Hepatocyte (in vitro differentiated cells): ENCODE results near the gene LRRK1. TPM values are rescaled to one million over a fixed set of nuclear protein-coding genes. Genes with fewer than 3 reads are reported as not detected.

Source experiments
- DNase-seq: peaks from one replicate; pipeline ENCODE4 v3.0.0-alpha.2; 2016; ENCODE audit warnings: low spot score
- H2AFZ ChIP-seq: fragments of 200-600 bp; sonication (generic); 2 replicates; pipeline ENCODE4 v1.6.0; 2016; ENCODE audit warnings: antibody characterized with exemption, mild to moderate bottlenecking
- H3K27ac ChIP-seq: fragments of 200-600 bp; sonication (generic); 2 replicates; pipeline ENCODE4 v1.5.1; 2016; ENCODE audit warnings: mild to moderate bottlenecking
- H3K27me3 ChIP-seq: fragments of 200-600 bp; sonication (generic); 2 replicates; pipeline ENCODE4 v1.6.1; 2016
- H3K36me3 ChIP-seq: fragments of 200-600 bp; sonication (generic); replicated peaks from 2 replicates; pipeline ENCODE4 v1.5.1; 2016; ENCODE audit warnings: low read depth; ENCODE audit not compliant: insufficient read depth
- H3K4me1 ChIP-seq: fragments of 200-600 bp; sonication (generic); 2 replicates; pipeline ENCODE4 v1.5.1; 2016; ENCODE audit warnings: mild to moderate bottlenecking, moderate library complexity; ENCODE audit not compliant: insufficient read depth
- H3K4me2 ChIP-seq: fragments of 200-600 bp; sonication (generic); 2 replicates; pipeline ENCODE4 v1.6.0; 2016
- H3K4me3 ChIP-seq: fragments of 200-600 bp; sonication (generic); 2 replicates; pipeline ENCODE4 v1.5.1; 2016; ENCODE audit warnings: mild to moderate bottlenecking
- H3K79me2 ChIP-seq: fragments of 200-600 bp; sonication (generic); 2 replicates; pipeline ENCODE4 v1.6.0; 2017; ENCODE audit warnings: mild to moderate bottlenecking
- H3K9me2 ChIP-seq: fragments of 200-600 bp; sonication (generic); replicated peaks from 2 replicates; pipeline ENCODE4 v1.6.0; 2017; ENCODE audit warnings: mild to moderate bottlenecking; ENCODE audit not compliant: insufficient read depth
- H3K9me3 ChIP-seq: fragments of 200-600 bp; sonication (generic); 2 replicates; pipeline ENCODE4 v1.5.1; 2016; ENCODE audit warnings: low read depth, mild to moderate bottlenecking
- H4K20me1 ChIP-seq: fragments of 200-600 bp; sonication (generic); 2 replicates; pipeline ENCODE4 v1.6.0; 2016; ENCODE audit warnings: mild to moderate bottlenecking; ENCODE audit not compliant: insufficient read depth, poor library complexity, severe bottlenecking
- EZH2 ChIP-seq: fragments of 200-600 bp; sonication (generic); IDR thresholded peaks from 2 replicates; pipeline ENCODE4 v1.6.1; 2016; ENCODE audit warnings: antibody characterized with exemption, mild to moderate bottlenecking, borderline replicate concordance
- EZH2phosphoT487 ChIP-seq: fragments of 200-600 bp; sonication (generic); IDR thresholded peaks from one replicate; pipeline ENCODE4 v1.6.1; 2018; ENCODE audit warnings: antibody characterized with exemption, mild to moderate bottlenecking, low read depth, moderate library complexity; ENCODE audit not compliant: unreplicated experiment, severe bottlenecking
- WGBS: methylation state at CpG from one replicate; pipeline ENCODE4 v1.1.6; 2016; ENCODE audit warnings: low lambda C conversion rate; ENCODE audit errors: missing lambda C conversion rate; 5-methylcytosine and 5-hydroxymethylcytosine counted together
- polyA plus RNA-seq: library from polyadenylated mRNA; unstranded; fragments of >200 nt; fragmentation: Nextera tagmentation; extraction: Ambion mirVana; gene quantifications from 2 replicates; pipeline ENCODE4 v1.2.1, GENCODE V29; 2016
- total RNA-seq: library from RNA; depleted of rRNA; stranded (reverse); fragments of >200 nt; gene quantifications from 2 replicates; pipeline ENCODE4 v1.2.3, GENCODE V29; 2014
- TF ChIP-seq, protein P1 (sequence below): fragments of 200-600 bp; sonication (generic); IDR thresholded peaks from 2 replicates; pipeline ENCODE4 v1.5.1; 2016; ENCODE audit warnings: antibody characterized with exemption, mild to moderate bottlenecking; ENCODE audit not compliant: poor library complexity

LRRK1 gene
- total and polyA plus RNA-seq, 2 experiments from 2014 or later, result 2.1 TPM

DNA sequence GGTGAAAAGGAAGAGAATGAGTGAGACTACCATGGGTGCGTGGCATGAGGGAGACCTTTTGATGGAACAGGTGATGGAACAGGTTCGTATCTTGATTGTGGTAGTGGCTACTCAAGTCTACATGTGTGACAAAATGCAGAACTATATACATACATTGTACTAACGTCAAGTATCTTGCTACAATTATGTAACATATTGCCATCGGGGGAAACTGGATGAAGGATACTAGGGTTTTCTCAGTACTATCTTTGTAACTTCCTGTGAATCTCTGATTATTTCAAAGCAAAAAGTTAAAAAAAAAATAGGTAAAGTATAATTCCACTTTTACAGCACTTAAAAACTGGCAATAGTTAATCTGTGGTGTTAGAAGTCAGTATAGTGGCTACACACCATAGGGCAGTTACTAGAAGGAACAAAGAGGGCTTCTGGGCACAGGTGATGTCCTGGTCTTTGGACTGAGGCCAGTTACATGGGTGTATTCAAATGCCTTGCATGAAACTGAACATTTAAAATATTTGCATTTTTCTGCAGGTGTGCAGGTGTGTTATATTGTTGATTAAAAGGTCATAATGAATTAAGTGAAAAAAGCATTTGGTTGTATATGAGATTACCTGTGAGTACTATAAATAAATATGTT lies 61.4 kb downstream of the LRRK1 start:
- Histone ChIP-seq H2AFZ (no peak overlapping the region), H3K79me2 (no peaks in the 10 kb centered on the region), H4K20me1 (no peaks in the 10 kb centered on the region), H3K4me2 (no peak overlapping the region), H3K27me3 (peaks cover 19% of the 10 kb centered on the region), H3K9me2 (no peaks in the 10 kb centered on the region), H3K27ac (no peak overlapping the region), H3K4me1 (peaks cover 1% of the 10 kb centered on the region), H3K9me3 (no peaks in the 10 kb centered on the region), H3K4me3 (no peak overlapping the region), H3K36me3 (no peaks in the 10 kb centered on the region)
- TF ChIP-seq, protein P1, sequence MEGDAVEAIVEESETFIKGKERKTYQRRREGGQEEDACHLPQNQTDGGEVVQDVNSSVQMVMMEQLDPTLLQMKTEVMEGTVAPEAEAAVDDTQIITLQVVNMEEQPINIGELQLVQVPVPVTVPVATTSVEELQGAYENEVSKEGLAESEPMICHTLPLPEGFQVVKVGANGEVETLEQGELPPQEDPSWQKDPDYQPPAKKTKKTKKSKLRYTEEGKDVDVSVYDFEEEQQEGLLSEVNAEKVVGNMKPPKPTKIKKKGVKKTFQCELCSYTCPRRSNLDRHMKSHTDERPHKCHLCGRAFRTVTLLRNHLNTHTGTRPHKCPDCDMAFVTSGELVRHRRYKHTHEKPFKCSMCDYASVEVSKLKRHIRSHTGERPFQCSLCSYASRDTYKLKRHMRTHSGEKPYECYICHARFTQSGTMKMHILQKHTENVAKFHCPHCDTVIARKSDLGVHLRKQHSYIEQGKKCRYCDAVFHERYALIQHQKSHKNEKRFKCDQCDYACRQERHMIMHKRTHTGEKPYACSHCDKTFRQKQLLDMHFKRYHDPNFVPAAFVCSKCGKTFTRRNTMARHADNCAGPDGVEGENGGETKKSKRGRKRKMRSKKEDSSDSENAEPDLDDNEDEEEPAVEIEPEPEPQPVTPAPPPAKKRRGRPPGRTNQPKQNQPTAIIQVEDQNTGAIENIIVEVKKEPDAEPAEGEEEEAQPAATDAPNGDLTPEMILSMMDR, result no peak
- no peak for TF ChIP-seq EZH2
- TF ChIP-seq EZH2phosphoT487, result no peak
- no peak for DNase-seq
- 88% methylated on average over 4 of the region's 4 CpGs for WGBS

DNA sequence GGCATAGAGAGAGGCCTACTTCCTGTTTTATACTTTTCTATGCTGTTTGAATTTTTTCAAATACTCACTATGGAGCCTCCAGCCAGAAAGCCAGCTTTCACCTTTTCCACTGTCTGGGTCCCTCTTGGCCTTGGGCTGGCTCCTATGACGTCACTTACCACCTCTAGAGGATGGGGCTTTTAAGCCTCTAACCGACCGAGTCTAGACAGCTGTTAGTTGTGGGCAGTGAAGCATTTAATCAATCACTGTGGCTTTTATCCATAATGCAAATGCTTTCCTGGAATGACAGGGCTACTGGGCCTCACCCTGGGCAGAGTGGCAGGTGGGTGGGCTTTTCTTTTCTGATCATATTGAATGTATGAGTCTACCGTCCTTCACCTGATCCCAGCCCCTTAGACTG lies 61.9 kb downstream of the LRRK1 start:
- Histone ChIP-seq H3K27ac (no peak overlapping the region), H3K9me2 (no peaks in the 10 kb centered on the region), H3K79me2 (no peaks in the 10 kb centered on the region), H3K4me2 (no peak overlapping the region), H3K36me3 (no peaks in the 10 kb centered on the region), H3K9me3 (no peaks in the 10 kb centered on the region), H4K20me1 (no peaks in the 10 kb centered on the region), H3K4me3 (no peak overlapping the region), H3K27me3 (peaks cover 17% of the 10 kb centered on the region), H2AFZ (no peak overlapping the region), H3K4me1 (peaks cover 7% of the 10 kb centered on the region)
- no peak for DNase-seq
- TF ChIP-seq EZH2phosphoT487 (no peak), EZH2 (no peak)
- TF ChIP-seq, protein P1, result no peak
- 68% methylated on average over 4 of the region's 4 CpGs for WGBS

DNA sequence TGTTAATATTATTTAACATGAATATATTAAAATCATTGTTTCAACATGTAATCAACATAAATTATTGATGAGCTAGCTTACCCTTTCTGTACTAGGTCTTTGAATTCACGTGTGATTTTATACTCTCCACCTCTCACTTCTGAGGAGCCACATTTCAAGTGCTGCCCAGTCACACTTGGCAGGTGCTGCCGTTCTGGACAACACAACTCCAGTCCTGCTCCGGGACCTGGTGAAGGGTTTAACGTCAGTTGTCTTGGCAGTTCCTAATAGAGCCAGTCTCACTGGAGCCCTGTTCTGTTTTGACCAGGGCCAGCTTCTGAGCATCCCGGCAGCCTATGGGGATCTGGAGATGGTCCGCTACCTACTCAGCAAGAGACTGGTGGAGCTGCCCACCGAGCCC lies 64.1 kb downstream of the LRRK1 start:
- H3K27ac ChIP-seq, result no peak overlapping the region
- H4K20me1 ChIP-seq, result no peaks in the 10 kb centered on the region
- DNase-seq, result no peak
- no peak overlapping the region for H3K4me2 ChIP-seq
- TF ChIP-seq, protein P1, result no peak
- TF ChIP-seq EZH2phosphoT487, result no peak
- no peak for TF ChIP-seq EZH2
- peaks cover 3% of the 10 kb centered on the region for H3K27me3 ChIP-seq
- no peak overlapping the region for H3K4me3 ChIP-seq
- peaks cover 18% of the 10 kb centered on the region for H3K4me1 ChIP-seq
- no peaks in the 10 kb centered on the region for H3K9me2 ChIP-seq
- H2AFZ ChIP-seq, result no peak overlapping the region
- WGBS, result 93% methylated on average over 7 of the region's 7 CpGs
- no peaks in the 10 kb centered on the region for H3K36me3 ChIP-seq
- H3K79me2 ChIP-seq, result no peaks in the 10 kb centered on the region
- no peaks in the 10 kb centered on the region for H3K9me3 ChIP-seq
